HL-60/S4 (cell line): ENCODE data around the gene MAP2K3.
"Not testable (repeated sequence)": the region's sequence is repeated elsewhere in the genome, so short reads cannot be mapped to it uniquely, and the experiment has no call there.

Experiments used
- in situ Hi-C: fragments of 300-500 bp; cut with MboI; formaldehyde crosslinking; loops from 2 replicates; pipeline ENCODE4 v1.14.3; 2022; ENCODE audit warnings: low sequenced_read_pairs

Gene MAP2K3

DNA sequence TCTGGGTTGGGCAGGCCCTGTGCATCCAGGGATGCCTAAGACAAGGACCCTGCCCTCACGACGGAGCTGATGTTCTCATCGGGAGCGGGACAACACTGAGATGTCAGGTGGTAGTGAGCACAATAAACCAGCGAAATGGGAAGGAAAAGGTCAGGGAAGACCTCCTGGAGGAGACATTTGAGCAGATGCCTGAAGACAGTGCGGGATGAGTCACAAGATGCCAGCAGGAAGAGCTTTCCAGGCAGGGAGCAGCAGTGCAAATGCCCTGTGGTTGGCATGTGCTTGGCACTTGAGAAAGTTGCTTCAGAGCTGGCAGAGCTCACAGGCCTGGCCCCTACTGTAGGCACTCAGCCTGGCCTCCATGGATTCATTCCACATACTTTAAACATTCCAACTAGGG, 63.1 kb downstream of the MAP2K3 start:
- in situ Hi-C loops = not testable (repeated sequence)

DNA sequence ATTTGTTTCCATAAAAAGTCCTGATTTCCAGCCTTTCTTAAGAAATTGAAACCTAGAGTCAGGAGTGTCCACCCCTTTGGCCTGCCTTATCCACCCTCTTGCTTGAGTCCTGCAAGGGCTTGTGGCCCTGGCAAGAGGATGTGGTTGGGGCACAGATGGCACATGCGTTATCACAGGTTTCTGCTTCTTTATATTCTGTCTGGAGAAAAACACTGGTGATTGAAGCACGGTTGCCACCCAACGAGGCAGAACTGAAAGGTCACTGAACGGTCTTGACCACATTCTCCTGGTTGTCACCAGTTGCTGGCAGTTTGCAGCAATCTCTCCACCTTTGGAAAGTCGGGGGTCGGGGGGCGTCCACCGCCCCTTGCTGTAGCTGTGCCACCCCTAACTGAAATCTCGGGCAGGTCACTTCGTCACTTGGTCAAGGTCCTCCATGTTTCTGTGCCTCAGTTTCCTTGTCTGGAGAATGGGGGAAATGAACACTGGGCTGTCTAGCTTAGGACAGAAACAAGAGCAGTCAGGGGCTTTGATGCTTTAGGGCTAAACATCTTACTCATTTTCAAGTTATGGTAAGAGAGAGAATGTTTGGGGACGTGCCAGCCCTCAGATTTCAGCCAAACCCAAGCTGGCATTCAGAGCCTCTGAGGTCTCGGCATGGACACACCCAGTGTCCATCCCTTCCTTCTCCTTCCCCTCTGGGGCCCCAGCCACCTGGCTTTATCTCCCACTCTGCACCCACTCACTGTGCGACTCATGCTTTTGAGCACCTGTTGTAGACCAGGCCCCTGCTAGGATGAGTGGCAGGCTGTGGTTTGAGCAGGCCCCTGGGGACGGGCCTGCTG, 63.8 kb downstream of the MAP2K3 start:
- in situ Hi-C loops = not testable (repeated sequence)

DNA sequence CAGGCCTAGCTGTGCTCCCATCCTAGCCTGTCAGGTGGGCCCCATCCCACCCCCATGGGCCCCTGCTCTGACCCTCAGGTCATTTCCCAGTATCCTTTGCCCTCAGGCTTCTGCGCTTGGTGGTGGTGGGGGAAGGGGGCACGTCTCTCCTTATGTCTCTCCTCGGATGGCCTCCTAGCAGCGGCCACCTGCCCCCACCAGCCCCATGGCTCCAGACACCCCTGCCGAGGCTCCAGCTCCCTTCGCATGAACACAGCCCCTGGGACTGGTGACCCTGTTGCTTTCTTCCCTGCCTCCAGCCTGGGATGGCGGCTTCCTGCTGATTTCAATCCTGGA, 64.4 kb downstream of the MAP2K3 start:
- in situ Hi-C loops = not testable (repeated sequence)

DNA sequence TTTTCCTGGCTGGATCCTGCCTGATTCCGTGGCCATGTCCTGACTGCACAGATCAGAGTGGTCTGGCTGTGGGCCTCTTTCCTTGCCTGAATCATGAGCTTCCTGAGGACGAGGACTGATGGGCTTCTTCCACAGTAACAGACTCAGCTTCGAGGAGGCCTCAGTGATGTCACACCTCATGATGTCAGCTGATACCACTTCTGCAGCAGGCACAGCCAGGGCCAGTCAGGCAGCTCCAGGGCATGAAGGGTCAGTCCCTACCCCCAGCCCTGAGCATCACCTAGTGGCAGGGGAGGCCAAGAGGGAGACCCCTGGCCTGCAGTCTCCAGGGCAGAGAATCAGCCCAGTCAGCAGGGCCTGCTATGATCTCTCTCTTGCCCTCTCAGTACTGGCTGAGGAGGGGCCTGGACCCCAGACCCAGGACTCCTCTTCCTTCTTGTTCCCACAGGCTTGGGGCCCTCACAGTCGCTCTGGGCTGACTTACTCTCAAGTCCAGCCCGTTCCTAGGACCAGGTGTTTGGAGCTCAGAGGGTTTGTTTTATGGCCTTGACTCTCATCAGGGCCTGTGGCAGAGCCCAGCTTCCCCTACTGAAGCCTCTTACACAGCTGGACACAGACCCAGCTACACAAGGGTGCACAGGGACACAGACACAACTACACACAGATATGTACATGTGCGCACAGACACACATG, 65.0 kb downstream of the MAP2K3 start:
- in situ Hi-C loops = not testable (repeated sequence)

DNA sequence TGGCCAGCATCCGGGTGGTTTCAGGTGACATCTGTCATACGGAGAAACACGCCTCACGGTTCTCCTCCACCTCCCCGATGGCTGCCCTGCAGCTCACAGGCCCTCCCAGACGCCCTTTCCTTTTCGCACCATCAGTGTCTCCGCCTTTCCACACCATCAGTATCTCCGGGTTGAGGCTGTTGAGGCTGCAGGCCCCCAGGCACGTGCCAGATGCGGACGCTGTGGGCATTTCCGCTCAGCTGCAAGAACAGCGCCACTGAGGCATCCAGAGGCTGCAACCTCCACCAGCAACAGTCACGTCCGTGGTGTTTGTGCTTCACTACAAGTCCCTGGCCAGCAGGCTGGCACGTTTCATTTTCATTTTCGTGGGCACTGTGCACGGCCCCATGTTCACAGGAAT, 66.0 kb downstream of the MAP2K3 start:
- in situ Hi-C loops = not testable (repeated sequence)

DNA sequence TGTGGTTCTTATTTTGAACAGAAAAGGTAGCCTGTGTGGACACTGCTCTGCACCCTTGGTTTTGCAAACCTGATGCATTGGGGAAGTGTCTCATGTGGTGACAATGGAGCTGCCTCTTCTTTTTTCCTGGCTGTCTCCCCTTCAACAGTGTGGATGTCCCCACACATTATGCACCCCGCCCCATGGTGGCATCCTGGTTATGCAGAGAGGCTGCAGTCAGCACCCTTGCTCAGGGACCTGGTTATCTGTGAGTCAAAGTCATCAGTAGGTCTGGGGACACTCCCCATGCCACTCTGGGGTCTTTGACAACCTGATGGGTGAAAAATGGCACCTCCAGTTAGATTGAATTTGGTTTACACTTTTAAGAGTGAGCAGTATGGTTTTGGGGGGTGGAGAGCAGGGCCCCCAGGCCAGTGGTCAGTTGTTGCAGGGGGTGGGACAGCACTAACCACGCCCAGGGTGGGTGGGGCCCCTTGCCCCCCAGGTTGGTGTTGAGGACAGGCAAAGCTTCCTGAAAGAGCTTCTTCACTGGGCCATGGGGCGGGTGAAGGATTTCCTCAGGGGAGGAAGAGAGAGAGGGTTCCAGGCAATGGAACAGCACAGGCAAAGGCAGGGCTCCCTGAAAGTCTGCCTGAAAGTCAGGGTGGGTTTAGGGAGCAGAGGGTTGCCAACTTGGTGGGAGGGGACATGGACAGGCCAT, 67.0 kb downstream of the MAP2K3 start:
- in situ Hi-C loops = no loop called here

DNA sequence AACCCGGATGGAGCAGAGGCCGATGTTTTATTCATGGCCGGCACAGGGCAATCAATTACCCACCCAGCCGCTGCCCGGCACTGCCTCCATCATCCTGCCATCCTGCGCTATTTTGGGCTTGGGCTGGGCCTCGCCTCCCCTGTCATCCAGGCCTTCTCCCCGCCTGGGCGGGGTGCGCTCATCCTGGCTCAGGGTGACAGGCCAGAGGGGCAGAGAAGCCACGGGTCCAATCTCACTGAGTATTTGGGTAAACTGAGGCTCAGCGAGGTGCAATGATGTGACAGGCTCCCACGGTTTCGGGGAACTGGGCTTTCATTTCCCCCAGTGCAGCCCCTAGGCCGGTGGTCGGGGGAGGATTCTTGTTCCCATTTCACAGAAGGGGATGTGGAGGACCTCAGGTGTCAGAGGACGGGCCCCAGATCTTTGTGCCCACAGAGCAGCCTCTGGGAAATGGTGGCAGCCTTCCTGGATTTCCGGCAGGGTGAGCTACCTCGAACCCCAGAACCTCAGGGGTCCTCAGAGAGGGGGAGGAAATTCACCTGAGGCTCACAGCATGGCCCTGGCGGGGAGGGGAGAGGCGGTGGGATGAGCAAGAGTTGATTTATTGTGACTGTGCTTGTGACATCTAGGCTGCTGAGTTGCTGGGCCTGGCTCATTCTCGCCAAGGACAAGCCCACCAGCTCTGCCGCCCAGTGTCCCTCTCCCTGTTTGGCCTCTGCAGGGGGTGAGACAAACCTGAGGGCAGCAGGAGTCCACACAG, 67.9 kb downstream of the MAP2K3 start:
- in situ Hi-C loops = no loop called here

DNA sequence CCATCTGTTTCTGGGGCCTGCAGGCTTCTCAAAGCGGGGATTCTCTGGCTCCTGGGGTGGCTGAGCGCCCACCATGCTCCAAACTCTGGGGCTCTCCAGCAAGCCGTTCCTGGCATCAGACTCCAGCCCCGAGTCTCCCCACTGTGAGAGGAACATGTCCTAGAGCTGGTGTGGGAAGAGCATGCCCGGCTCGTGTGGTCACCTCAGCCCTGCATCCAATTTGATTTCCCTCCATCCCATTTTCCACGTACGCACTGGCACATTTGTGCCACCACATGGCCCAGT, 68.4 kb downstream of the MAP2K3 start:
- in situ Hi-C loops = no loop called here

DNA sequence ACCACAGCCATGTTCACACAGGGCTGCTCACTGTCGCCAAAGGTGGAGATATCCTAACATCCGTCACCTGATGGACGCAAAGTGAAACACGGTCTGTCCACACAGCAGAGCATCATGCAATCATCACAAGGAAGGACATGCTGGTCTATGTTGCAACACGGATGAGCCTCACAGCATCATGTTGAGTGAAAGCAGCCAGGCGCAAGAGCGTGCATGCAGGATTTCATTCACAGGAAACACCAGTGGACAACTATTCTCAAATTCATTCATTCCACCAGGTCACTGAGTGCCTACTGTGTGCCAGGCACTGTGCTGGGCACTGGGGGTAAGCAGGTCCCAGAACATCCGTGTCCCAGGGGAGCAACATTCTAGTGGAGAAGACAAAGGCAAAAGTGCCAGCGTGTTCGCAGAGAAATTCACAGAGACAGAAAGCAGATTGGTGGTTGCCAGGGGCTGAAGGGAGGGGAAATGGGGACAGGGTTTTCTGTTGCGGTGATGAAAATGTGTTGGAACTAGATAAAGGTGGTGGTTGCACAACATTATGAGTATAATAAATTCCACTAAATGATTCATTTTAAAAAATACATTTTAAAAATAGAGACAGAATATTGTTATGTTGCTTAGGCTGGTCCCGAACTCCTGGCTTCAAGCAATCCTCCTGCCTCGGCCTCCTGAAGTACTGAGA, 69.0 kb downstream of the MAP2K3 start:
- in situ Hi-C loops = no loop called here

DNA sequence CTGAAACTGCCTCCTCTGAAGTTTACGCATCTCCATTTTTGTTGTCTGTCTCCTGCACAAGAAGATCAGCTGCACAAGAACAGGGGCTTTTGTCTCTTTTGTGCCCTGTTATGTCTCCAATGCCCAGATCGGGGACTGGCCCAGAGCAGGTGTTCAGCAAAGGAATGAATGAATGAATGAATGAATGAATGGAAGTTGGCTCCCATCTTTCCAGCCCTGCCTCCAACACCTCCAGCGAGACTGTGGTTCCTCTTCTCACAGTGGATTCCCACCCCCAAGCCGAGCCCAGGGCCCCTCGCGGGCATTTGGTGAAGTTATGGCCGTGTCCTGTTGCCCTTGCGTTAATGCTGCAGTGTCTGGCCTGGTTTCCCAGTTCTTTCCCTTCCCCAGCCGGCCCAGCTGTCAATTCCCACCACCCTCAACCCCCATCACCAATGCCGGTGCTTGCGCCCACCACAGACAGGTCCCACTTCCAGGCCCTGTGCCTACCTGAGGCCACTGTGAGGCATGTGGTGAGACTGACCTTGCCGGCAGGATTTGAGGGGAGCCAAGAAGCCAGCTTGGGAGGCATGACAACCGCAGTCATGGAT, 70.4 kb downstream of the MAP2K3 start:
- in situ Hi-C loops = no loop called here

DNA sequence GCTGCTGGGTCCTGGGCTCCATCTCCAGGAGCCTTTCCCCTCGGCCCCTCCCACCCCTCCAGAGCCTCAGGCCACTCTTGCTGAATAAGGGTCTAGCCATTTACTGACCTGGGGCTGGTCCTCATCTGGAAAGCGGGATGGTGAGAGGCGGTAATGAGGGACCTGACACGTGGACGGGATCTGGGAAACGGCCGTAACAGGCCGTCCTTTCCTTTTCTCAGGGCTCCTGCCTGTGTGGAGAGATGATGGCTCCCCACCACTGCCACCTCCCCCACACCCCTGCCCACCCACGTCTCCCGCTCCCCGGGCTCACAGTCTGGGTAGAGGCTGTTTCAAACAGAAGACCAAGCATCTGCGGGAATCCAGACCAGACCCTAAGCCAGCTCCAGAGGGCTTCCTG, 71.1 kb downstream of the MAP2K3 start:
- in situ Hi-C loops = no loop called here

DNA sequence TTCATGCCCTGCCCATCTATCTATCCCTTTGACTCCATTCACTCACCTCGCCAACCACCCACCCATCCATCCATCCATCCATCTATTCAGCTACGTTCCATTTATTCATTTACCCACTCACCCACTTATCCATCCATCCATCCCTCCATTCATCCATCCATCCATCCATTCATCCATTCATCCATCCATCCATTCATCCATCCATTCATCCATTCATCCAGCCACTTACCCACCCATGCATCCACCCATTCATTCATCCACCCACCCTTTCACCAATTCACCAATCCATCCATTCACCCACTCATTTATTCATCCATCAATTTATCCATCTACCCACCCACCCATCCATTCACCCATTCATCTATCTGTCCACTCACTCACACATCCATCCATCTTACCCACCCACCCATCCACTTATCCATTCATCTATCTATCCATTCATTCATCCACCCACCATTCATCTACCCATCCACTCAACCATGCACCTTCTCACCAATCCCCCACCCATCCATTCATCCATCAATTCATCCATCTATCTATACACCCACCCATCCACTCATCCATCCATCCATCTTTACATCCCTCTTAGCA, 72.1 kb downstream of the MAP2K3 start:
- in situ Hi-C loops = no loop called here

DNA sequence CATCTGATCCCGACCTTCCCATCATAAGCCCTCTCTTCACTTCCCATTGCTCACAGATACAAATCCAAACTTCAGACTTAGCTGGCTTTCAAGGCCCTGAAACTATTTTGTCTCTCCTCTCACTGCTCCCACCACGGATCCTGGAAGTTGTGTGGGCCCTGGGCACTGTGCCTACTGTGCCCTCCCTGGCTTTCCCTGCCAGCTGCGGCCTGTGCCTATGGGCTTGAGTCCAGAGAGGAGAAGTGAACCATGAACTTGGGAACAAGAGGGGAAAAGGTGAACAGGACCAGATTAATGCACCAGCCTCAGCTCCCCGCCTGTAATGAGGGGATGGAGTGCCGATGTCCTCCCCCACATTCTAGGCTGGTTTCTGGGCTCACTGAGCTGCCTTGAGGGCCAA, 72.8 kb downstream of the MAP2K3 start:
- in situ Hi-C loops = no loop called here

DNA sequence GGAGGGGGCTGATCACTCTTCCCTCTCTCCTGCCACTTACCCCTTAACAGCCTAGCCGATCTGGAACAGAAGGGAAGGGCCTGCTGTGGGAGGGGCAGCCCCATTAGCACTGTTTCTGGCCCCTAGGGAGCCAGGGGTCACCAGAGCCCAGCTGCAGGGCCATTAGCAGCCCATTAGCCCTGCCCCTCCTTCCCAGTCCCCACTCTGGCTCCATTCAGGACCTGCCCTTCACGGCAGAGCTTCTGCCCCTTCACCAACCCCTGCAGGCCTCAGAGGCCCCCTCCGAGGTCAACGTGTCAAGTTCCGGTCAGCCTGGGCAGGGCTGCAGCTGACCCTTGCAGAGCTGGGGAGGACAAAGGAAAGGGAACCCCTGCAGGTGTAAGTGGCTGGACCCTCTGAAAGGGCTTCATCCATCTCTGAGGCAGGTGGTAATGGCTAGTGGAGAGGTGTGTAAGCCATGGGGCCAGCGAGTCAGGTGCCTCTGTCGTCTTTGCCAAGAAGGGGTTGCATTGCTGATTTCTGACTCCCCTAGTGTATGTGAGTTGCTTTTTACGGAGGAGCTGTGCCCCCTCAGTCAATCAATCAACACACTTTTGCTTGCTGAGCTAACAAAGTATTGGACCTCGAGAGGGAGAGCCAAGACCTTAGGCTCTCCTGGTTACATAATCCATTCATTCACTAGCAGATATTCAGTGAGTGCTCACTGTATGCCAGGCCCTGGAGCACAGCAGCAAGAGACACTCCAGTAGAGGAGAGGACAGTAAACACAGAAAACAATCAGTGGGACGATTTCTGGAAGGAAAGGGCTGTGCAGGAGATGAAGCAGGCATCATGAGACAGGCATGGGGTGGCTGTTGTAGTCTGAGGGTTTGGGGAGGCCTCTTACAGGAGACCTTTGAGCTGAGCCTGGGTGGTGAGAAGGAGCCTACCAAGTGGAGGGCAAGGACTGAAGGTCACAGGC, 73.5 kb downstream of the MAP2K3 start:
- in situ Hi-C loops = no loop called here

DNA sequence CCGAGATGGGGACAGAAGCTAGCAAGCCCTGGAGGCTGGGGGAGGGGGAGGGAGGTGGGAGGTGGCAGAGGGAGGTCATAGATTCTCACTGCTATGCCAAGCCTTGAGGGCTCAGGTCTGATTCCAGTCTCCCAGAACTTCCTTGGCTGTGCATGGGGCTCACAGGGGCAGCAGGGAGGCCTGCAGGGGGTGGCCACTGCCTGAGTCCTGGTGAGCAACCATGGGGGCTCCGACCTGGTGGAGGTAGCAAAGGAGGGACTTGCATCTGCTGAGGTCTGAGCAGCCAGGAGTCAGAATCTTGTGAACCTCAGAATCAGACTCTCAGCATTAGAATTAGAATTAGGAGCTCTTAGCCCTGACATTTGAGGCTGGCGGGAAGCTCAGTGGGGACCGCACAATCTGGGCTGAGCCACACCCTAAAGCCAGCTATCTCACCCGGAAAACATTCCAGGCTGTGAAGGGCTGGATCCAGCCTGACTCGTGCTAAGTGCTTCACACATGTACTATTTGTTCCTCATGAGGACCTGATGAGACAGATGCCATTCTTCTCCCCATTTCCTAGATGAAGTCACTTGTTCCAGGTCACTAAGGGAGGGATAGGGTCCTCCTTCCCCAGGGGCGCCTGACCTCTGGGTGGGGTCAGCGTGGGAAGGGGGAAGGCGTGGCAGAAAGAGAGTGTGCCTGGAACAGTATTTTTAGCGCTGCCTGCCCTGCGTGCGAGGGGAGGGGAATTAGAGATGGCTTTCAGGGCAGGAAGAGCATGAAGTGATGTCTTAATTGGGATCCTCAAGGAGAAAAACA, 74.4 kb downstream of the MAP2K3 start:
- in situ Hi-C loops = no loop called here

DNA sequence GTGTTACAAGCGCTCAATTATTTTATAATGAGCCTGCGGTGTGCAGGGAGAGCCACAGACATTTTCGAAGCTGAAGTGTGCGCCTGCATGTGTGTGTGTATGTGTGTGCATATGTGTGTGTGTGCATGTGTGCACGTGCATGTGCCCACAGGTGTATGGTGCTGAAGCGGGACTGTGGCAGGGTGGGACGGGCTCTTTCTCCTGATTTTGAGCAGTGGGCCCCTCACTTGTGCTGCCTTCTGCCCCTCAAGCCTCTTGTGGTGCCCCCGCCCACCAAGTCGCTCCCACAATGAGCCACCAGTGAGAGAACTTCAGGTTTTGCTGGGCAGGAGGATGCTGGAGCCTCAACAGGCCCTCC, 75.0 kb downstream of the MAP2K3 start:
- in situ Hi-C loops = no loop called here

DNA sequence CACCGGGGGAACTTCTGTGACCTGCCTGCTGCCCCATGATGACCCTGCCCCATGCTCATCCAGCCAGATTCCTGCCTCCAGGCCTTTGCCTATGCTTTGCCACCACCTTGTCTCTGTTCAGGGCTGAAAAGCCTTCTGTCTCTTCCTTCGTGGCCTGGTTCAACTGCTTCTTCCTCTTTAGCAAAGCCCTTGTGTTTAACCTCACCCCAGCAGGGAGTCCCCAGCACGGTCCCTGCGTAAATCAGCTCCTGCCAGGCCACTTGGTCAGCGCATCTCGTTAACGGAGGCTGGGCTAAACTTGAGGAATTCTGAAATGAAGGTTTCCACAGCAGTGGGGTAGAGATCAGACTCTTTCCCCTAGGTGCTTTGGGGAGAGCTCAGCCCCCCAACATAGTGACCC, 75.5 kb downstream of the MAP2K3 start:
- in situ Hi-C loops = no loop called here
